Neural progenitor cell (in vitro differentiated cells): ENCODE results near the gene TTLL3.

Experiments
- CTCF ChIP-seq: fragments of 200-600 bp; sonication (generic); IDR thresholded peaks from 2 replicates; pipeline ENCODE4 v1.5.1; 2017; ENCODE audit warnings: antibody characterized with exemption, mild to moderate bottlenecking
- EZH2 ChIP-seq: fragments of 200-600 bp; sonication (generic); IDR thresholded peaks from 2 replicates; pipeline ENCODE4 v1.6.1; 2017; ENCODE audit warnings: antibody characterized with exemption, mild to moderate bottlenecking, moderate library complexity

DNA sequence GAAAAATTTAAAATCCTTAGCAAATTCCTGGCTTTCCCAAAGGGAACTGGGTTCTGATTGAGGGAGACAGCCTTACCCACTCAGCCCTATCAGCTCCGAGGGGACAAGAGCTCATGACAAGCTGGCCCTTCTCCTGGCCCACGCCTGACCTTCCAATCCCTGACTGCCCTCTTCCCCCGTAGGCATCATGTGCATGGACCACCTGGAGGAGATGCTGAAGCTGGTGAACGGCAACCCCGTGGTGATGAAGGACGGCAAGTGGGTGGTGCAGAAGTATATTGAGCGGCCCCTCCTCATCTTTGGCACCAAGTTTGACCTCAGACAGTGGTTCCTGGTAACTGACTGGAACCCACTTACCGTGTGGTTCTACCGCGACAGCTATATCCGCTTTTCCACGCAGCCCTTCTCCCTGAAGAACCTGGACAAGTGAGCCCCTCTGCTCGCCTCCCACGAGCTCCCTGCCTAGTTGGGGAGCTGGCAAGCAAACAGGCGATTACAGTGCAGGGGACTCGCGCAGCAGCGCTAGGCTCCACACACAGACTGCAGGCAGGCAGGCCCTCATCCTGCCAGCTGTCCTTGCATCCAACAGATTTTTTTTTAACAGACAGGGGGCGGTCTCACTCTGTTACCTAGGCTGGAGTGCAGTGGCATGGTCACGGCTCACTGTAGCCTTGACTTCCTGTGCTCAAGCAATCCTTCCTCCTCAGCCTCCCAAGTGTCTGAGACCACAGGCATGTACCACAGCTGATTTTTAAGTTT is 16.9 kb downstream of the TTLL3 start:
- peak; percentile 54 for TF ChIP-seq CTCF
- TF ChIP-seq EZH2, result no peak
